ENCODE measurements around the gene ARID3B. TPM values are rescaled to one million over a fixed set of nuclear protein-coding genes. Genes with fewer than 3 reads are reported as not detected.

ARID3B gene
- total and polyA plus RNA-seq, 2 of the 13 experiments (the other 11 are each of a cell fraction or from before 2014, with no cell fraction given), result 5.3 to 12.8 TPM

- TF ChIP-seq ZNF407 (CRISPR knock-in tag; IDR thresholded peaks at IDR 0.05; ENCODE audit: not compliant biosample characterization) (no peak), POLR2AphosphoS5 (IDR thresholded peaks at IDR 0.05; ENCODE audit: low read depth, low read length) (no peak), ZNF589 (CRISPR knock-in tag; conservative IDR thresholded peaks at IDR 0.05) (no peak), SPEN (CRISPR knock-in tag; IDR thresholded peaks at IDR 0.05; ENCODE audit: low read depth) (peak; percentile 5; the same call in 1 of the 2 replicates), ELF1 (CRISPR knock-in tag; IDR thresholded peaks at IDR 0.05) (no peak), ZFY (CRISPR knock-in tag; IDR thresholded peaks at IDR 0.05) (0 out of 2 replicates have a peak, but pooled peaks have one; percentile 25), ZNF563 (CRISPR knock-in tag; IDR thresholded peaks at IDR 0.05) (no peak), ZSCAN31 (CRISPR knock-in tag; IDR thresholded peaks at IDR 0.05; ENCODE audit: low read depth) (peak; percentile 24; the same call in 1 of the 2 replicates), FOXM1 (CRISPR knock-in tag; IDR thresholded peaks at IDR 0.05) (no peak), ZNF138 (CRISPR knock-in tag; IDR thresholded peaks at IDR 0.05; ENCODE audit: low read depth) (no peak), SYNCRIP (IDR thresholded peaks at IDR 0.05; ENCODE audit: insufficient read depth, low read depth, low read length) (no peak), ZNF264 (CRISPR knock-in tag; IDR thresholded peaks at IDR 0.05) (no peak), ZNF362 (CRISPR knock-in tag; IDR thresholded peaks at IDR 0.05; ENCODE audit: borderline replicate concordance) (no peak), ERF (CRISPR knock-in tag; IDR thresholded peaks at IDR 0.05) (no peak), SALL1 (CRISPR knock-in tag; IDR thresholded peaks at IDR 0.05) (0 out of 2 replicates have a peak, but pooled peaks have one; percentile 2), HOXA5 (CRISPR knock-in tag; IDR thresholded peaks at IDR 0.05) (0 out of 2 replicates have a peak, but pooled peaks have one; percentile 11), PHB2 (IDR thresholded peaks at IDR 0.05; ENCODE audit: partially characterized antibody) (no peak), ZNF691 (CRISPR knock-in tag; IDR thresholded peaks at IDR 0.05; ENCODE audit: borderline replicate concordance, low read depth) (no peak), LCORL (IDR thresholded peaks at IDR 0.05) (no peak), LCORL (CRISPR knock-in tag; IDR thresholded peaks at IDR 0.05) (0 out of 2 replicates have a peak, but pooled peaks have one; percentile 8), ZNF350 (CRISPR knock-in tag; IDR thresholded peaks at IDR 0.05; ENCODE audit: borderline replicate concordance, low read depth) (no peak), PHF21A (CRISPR knock-in tag; IDR thresholded peaks at IDR 0.05) (0 out of 2 replicates have a peak, but pooled peaks have one; percentile 2)
Measured at GRCh38 chr15:74540161-74540760, 759 bp upstream of the ARID3B start (continued).

Data from HepG2 (cell line).